Vagina (tissue), 2 donors: ENCODE measurements around the gene PGAM5. TPM values are rescaled to one million over a fixed set of nuclear protein-coding genes. Genes with fewer than 3 reads are reported as not detected.

Source experiments
- DNase-seq, 2 donors: peaks; one replicate each; pipeline ENCODE4 v3.0.0-alpha.2; 2017; ENCODE audit errors: extremely low spot score in 2 of 2
- H3K27ac ChIP-seq: fragments of 200-600 bp; sonication (generic); one replicate; pipeline ENCODE4 v1.5.1; 2019
- H3K27me3 ChIP-seq: fragments of 200-600 bp; sonication (generic); one replicate; pipeline ENCODE4 v1.5.1; 2019
- H3K36me3 ChIP-seq, 2 donors: fragments of 200-600 bp; sonication (generic); one replicate each; pipeline ENCODE4 v1.5.1; 2017 to 2019
- H3K4me1 ChIP-seq: fragments of 200-600 bp; sonication (generic); one replicate; pipeline ENCODE4 v1.5.1; 2019
- H3K4me3 ChIP-seq, 2 donors: fragments of 200-600 bp; sonication (generic); 1 replicate in 1 of 2; 2 replicates in 1 of 2; pipeline ENCODE4 v1.5.1; 2016 to 2019
- H3K9me3 ChIP-seq: fragments of 200-600 bp; sonication (generic); one replicate; pipeline ENCODE4 v1.5.1; 2019
- CTCF ChIP-seq, 3 experiments: fragments of 450-650 bp in 2 of 3; fragments of 200-600 bp in 1 of 3; sonication (generic) in 1 of 3; IDR thresholded peaks; one replicate each; pipeline ENCODE4 v1.5.1; 2017 to 2019; ENCODE audit warnings: antibody characterized with exemption in 3 of 3, mild to moderate bottlenecking in 2 of 3, moderate library complexity in 2 of 3
- POLR2A ChIP-seq, 2 donors: fragments of 450-650 bp; IDR thresholded peaks; one replicate each; pipeline ENCODE4 v1.6.1; 2017; ENCODE audit warnings: antibody characterized with exemption in 2 of 2, mild to moderate bottlenecking in 2 of 2, moderate library complexity in 2 of 2
- POLR2AphosphoS5 ChIP-seq, 2 donors: sonication (generic); formaldehyde crosslinking; IDR thresholded peaks; one replicate each; pipeline ENCODE4 v1.9.0; 2017; ENCODE audit warnings: antibody characterized with exemption in 2 of 2, mild to moderate bottlenecking in 2 of 2, low read depth in 1 of 2; ENCODE audit not compliant: insufficient read depth in 1 of 2
- intact Hi-C: fragments of 100-400 bp; cut with DNase I; formaldehyde crosslinking; loops from one replicate; pipeline ENCODE4 v1.15.1; 2023
- small RNA-seq: library from RNA; depleted of rRNA; stranded (forward); fragments of <200 nt; gene quantifications from one replicate; pipeline ENCODE3, GENCODE V24; 2016
- total RNA-seq: library from RNA; depleted of rRNA; stranded (reverse); fragments of >200 nt; gene quantifications from one replicate; pipeline ENCODE4 v1.2.3, GENCODE V29; 2016

The PGAM5 gene
- total RNA-seq, 1 donor from 2014 or later: 27.0 TPM

- H3K9me3 ChIP-seq: no peaks in the 10 kb centered on the region
- H3K4me1 ChIP-seq: peaks cover 35% of the 10 kb centered on the region
- H3K36me3 ChIP-seq: no peaks in the 10 kb centered on the region
- H3K27ac ChIP-seq: no peak overlapping the region
- no peak for DNase-seq
- intact Hi-C loops: loop anchor here (5.0 kb wide), 1 partner anchor 143 kb away; no protein-coding TSS in a partner anchor
- H3K4me3 ChIP-seq: no peak overlapping the region
- TF ChIP-seq POLR2A (IDR thresholded peaks at IDR 0.05) (no peak), POLR2AphosphoS5 (IDR thresholded peaks at IDR 0.05; ENCODE audit: insufficient read depth in 1 of 2, low read depth in 1 of 2) (no peak), CTCF (IDR thresholded peaks at IDR 0.05) (no peak)
- H3K27me3 ChIP-seq: no peaks in the 10 kb centered on the region
Observed at GRCh38 chr12:132764231-132764630, 53.6 kb downstream of the PGAM5 start.

GRCh38 chr12:132765361-132765760, 54.7 kb downstream of the PGAM5 start:
- intact Hi-C loops: no loop called here

GRCh38 chr12:132766380-132767085, 55.9 kb downstream of the PGAM5 start:
- Histone ChIP-seq H3K9me3 (no peaks in the 10 kb centered on the region), H3K27ac (no peak overlapping the region), H3K27me3 (no peaks in the 10 kb centered on the region), H3K4me3 (no peak overlapping the region), H3K36me3 (peaks cover 0 to 7% of the 10 kb centered on the region in 2 donors), H3K4me1 (peaks cover 16% of the 10 kb centered on the region)
- intact Hi-C loops: no loop called here
- no peak for DNase-seq
- TF ChIP-seq POLR2A (IDR thresholded peaks at IDR 0.05) (no peak), CTCF (IDR thresholded peaks at IDR 0.05) (no peak), POLR2AphosphoS5 (IDR thresholded peaks at IDR 0.05; ENCODE audit: insufficient read depth in 1 of 2, low read depth in 1 of 2) (no peak)

More at GRCh38 chr12:132765361-132765760, 54.7 kb downstream of the PGAM5 start:
- H3K9me3 ChIP-seq: no peaks in the 10 kb centered on the region
- H3K36me3 ChIP-seq: no peaks in the 10 kb centered on the region
- no peaks in the 10 kb centered on the region for H3K27me3 ChIP-seq
- no peak for DNase-seq
- no peak overlapping the region for H3K4me3 ChIP-seq
- H3K27ac ChIP-seq: no peak overlapping the region
- no peak for TF ChIP-seq CTCF (IDR thresholded peaks at IDR 0.05)
- no peak for TF ChIP-seq POLR2A (IDR thresholded peaks at IDR 0.05)
- no peak for TF ChIP-seq POLR2AphosphoS5 (IDR thresholded peaks at IDR 0.05; ENCODE audit: insufficient read depth in 1 of 2, low read depth in 1 of 2)
- H3K4me1 ChIP-seq: peaks cover 24% of the 10 kb centered on the region

GRCh38 chr12:132771126-132771838, 60.6 kb downstream of the PGAM5 start:
- Histone ChIP-seq H3K27me3 (no peaks in the 10 kb centered on the region), H3K27ac (no peak overlapping the region), H3K4me1 (peaks cover 7% of the 10 kb centered on the region), H3K4me3 (no peak overlapping the region), H3K36me3 (peaks cover 0 to 47% of the 10 kb centered on the region in 2 donors), H3K9me3 (no peaks in the 10 kb centered on the region)
- no peak for TF ChIP-seq POLR2AphosphoS5 (IDR thresholded peaks at IDR 0.05; ENCODE audit: insufficient read depth in 1 of 2, low read depth in 1 of 2)
- TF ChIP-seq POLR2A (IDR thresholded peaks at IDR 0.05): no peak
- TF ChIP-seq CTCF (IDR thresholded peaks at IDR 0.05): no peak
- DNase-seq: no peak
- intact Hi-C loops: no loop called here

Small RNA genes lying within 50 kb of the gene (small RNA-seq; reads per million reads assigned to genes)
- gene RNA5SP379: not detected

Other genes starting within 250 kb of the PGAM5 start
- gene FBRSL1, start 220.7 kb upstream of the PGAM5 start, total RNA-seq: 11.0 TPM
- gene LRCOL1, start 100.3 kb upstream of the PGAM5 start, total RNA-seq: not detected
- not detected for gene P2RX2, start 92.1 kb upstream of the PGAM5 start, total RNA-seq
- gene POLE, start 23.5 kb upstream of the PGAM5 start, total RNA-seq: 56.7 TPM
- 15.0 TPM for gene PXMP2, start 23.3 kb upstream of the PGAM5 start, total RNA-seq
- gene ANKLE2, start 51.0 kb downstream of the PGAM5 start, total RNA-seq: 63.1 TPM
- gene GOLGA3, start 118.0 kb downstream of the PGAM5 start, total RNA-seq: 49.8 TPM
- gene CHFR, start 176.8 kb downstream of the PGAM5 start, total RNA-seq: 37.1 TPM
- gene ZNF605, start 245.5 kb downstream of the PGAM5 start, total RNA-seq: 10.1 TPM